Chondrocyte (in vitro differentiated cells): ENCODE data around the gene TFRC. TPM values are rescaled to one million over a fixed set of nuclear protein-coding genes. Genes with fewer than 3 reads are reported as not detected.

Experiments used
- DNase-seq: peaks from one replicate; pipeline ENCODE4 v3.0.0; 2021; ENCODE audit warnings: mixed read lengths, low spot score
- H3K27ac Mint-ChIP-seq: one replicate; pipeline ENCODE4 v1.8.0; 2021; ENCODE audit warnings: mild to moderate bottlenecking, moderate library complexity, mixed read lengths; ENCODE audit not compliant: unreplicated experiment
- H3K27me3 Mint-ChIP-seq: 2 replicates; pipeline ENCODE4 v1.8.0; 2021; ENCODE audit warnings: low read depth, mixed read lengths
- H3K36me3 Mint-ChIP-seq: 2 replicates; pipeline ENCODE4 v1.8.0; 2021; ENCODE audit warnings: low read depth, mixed read lengths
- H3K4me1 Mint-ChIP-seq: 2 replicates; pipeline ENCODE4 v1.8.0; 2021; ENCODE audit warnings: low read depth, mild to moderate bottlenecking, mixed read lengths
- H3K4me3 Mint-ChIP-seq: one replicate; pipeline ENCODE4 v1.8.0; 2021; ENCODE audit warnings: mild to moderate bottlenecking, moderate library complexity, mixed read lengths; ENCODE audit not compliant: unreplicated experiment
- H3K9me3 Mint-ChIP-seq: 2 replicates; pipeline ENCODE4 v1.8.0; 2021; ENCODE audit warnings: low read depth, mixed read lengths
- total RNA-seq: library from RNA; stranded (reverse); gene quantifications from 3 replicates; pipeline ENCODE4 v1.2.1, GENCODE V29; 2021
- TF ChIP-seq, protein P1 (sequence below): fragments of 200-600 bp; sonication (generic); IDR thresholded peaks from 2 replicates; pipeline ENCODE4 v1.5.0; 2021; ENCODE audit warnings: antibody characterized with exemption, mild to moderate bottlenecking, moderate library complexity

The TFRC gene
- total RNA-seq, 1 donor from 2014 or later, result 108 TPM

- H3K36me3 Mint-ChIP-seq, result peaks cover 6% of the 10 kb centered on the region
- DNase-seq, result peak; percentile 41
- H3K9me3 Mint-ChIP-seq, result peaks cover 23% of the 10 kb centered on the region
- TF ChIP-seq, protein P1, sequence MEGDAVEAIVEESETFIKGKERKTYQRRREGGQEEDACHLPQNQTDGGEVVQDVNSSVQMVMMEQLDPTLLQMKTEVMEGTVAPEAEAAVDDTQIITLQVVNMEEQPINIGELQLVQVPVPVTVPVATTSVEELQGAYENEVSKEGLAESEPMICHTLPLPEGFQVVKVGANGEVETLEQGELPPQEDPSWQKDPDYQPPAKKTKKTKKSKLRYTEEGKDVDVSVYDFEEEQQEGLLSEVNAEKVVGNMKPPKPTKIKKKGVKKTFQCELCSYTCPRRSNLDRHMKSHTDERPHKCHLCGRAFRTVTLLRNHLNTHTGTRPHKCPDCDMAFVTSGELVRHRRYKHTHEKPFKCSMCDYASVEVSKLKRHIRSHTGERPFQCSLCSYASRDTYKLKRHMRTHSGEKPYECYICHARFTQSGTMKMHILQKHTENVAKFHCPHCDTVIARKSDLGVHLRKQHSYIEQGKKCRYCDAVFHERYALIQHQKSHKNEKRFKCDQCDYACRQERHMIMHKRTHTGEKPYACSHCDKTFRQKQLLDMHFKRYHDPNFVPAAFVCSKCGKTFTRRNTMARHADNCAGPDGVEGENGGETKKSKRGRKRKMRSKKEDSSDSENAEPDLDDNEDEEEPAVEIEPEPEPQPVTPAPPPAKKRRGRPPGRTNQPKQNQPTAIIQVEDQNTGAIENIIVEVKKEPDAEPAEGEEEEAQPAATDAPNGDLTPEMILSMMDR, result no peak
- peaks cover 16% of the 10 kb centered on the region for H3K27me3 Mint-ChIP-seq
- peaks cover 8% of the 10 kb centered on the region for H3K4me1 Mint-ChIP-seq
- H3K4me3 Mint-ChIP-seq, result no peak overlapping the region
- no peak overlapping the region for H3K27ac Mint-ChIP-seq
Measured at GRCh38 chr3:196012941-196013476, 68.9 kb downstream of the TFRC start.

DNA sequence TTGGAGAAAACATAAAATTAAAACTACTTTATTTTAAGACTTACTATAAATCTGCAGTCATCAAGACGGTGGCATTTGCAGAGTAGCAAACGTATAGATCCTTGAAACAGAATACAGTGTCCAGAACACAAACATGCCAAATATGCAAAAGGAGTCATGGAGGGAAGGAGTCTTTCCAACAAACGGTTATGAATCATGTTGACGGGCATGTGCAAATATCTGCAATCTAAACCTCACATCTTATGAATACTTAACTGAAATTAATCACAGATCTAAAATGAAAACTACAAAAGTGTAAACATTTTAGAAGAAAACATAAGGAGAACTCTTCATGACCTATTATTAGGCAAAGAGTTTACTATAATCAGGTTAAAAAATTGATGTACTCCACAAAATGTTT, 69.4 kb downstream of the TFRC start:
- TF ChIP-seq, protein P1, result no peak
- H3K27me3 Mint-ChIP-seq, result peaks cover 16% of the 10 kb centered on the region
- peaks cover 23% of the 10 kb centered on the region for H3K9me3 Mint-ChIP-seq
- DNase-seq, result no peak
- H3K27ac Mint-ChIP-seq, result no peak overlapping the region
- H3K36me3 Mint-ChIP-seq, result peaks cover 6% of the 10 kb centered on the region
- H3K4me1 Mint-ChIP-seq, result peaks cover 8% of the 10 kb centered on the region
- H3K4me3 Mint-ChIP-seq, result no peak overlapping the region

- H3K9me3 Mint-ChIP-seq, result peaks cover 23% of the 10 kb centered on the region
- H3K27me3 Mint-ChIP-seq, result peaks cover 16% of the 10 kb centered on the region
- TF ChIP-seq, protein P1, result no peak
- no peaks in the 10 kb centered on the region for H3K4me1 Mint-ChIP-seq
- no peak overlapping the region for H3K4me3 Mint-ChIP-seq
- peaks cover 6% of the 10 kb centered on the region for H3K36me3 Mint-ChIP-seq
- DNase-seq, result peak; percentile 19
- H3K27ac Mint-ChIP-seq, result no peak overlapping the region
Measured at GRCh38 chr3:196009456-196009855, 72.4 kb downstream of the TFRC start.

- no peak overlapping the region for H3K4me3 Mint-ChIP-seq
- peaks cover 6% of the 10 kb centered on the region for H3K36me3 Mint-ChIP-seq
- peaks cover 16% of the 10 kb centered on the region for H3K27me3 Mint-ChIP-seq
- peaks cover 23% of the 10 kb centered on the region for H3K9me3 Mint-ChIP-seq
- no peaks in the 10 kb centered on the region for H3K4me1 Mint-ChIP-seq
- TF ChIP-seq, protein P1, result no peak
- H3K27ac Mint-ChIP-seq, result no peak overlapping the region
- DNase-seq, result peak; percentile 62
Measured at GRCh38 chr3:196008929-196009328, 73.0 kb downstream of the TFRC start.

DNA sequence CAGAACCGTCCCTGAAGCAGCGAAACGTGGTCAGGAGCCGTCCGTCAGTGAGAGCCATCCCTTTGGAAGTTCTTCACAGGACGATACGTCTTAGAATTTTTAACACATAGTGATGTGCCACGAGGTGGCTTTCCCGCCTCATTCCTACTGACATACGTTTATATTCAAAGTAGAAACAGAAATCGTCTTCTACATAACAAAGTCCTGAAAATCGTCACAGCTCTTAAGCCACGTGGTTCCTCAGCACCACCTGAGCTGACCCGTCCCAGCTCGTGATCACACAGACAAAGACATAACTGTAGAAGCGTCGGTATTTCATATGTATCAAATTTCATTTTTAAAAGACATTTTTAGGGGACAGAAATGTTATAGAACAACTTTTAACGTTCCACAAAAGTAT, 73.5 kb downstream of the TFRC start:
- Mint-ChIP-seq H3K27ac (no peak overlapping the region), H3K4me1 (no peaks in the 10 kb centered on the region), H3K27me3 (peaks cover 16% of the 10 kb centered on the region), H3K36me3 (peaks cover 6% of the 10 kb centered on the region), H3K4me3 (no peak overlapping the region), H3K9me3 (peaks cover 23% of the 10 kb centered on the region)
- DNase-seq, result no peak
- TF ChIP-seq, protein P1, result no peak
